ENCODE data around the gene RDH8. TPM values are rescaled to one million over a fixed set of nuclear protein-coding genes. Genes with fewer than 3 reads are reported as not detected.

The RDH8 gene, protein sequence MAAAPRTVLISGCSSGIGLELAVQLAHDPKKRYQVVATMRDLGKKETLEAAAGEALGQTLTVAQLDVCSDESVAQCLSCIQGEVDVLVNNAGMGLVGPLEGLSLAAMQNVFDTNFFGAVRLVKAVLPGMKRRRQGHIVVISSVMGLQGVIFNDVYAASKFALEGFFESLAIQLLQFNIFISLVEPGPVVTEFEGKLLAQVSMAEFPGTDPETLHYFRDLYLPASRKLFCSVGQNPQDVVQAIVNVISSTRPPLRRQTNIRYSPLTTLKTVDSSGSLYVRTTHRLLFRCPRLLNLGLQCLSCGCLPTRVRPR
- not detected for total RNA-seq

DNA sequence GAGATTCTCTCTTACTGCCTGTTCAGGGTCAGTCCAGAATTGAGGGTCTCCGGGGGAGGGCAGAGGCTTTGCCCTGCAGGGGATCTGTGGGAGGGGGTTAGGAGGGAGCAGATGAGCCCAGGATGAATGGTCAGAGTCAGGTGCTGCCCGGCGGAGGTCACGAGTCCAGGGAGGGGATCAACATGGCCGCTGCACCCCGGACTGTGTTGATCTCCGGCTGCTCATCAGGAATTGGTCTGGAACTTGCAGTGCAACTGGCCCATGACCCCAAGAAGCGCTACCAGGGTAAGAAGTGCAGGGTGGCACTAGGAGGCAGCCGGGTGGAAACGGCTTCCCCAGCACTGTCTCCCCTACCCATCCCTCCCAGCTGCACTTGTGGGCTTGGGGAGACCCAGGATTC lies at the start of gene RDH8:
Gene RDH8 (plus strand): TSS at position 168 of the 400 bp plus-strand sequence. CDS start 15 bp downstream, at position 183.
- no peaks in the 10 kb centered on the region for H3K36me3 ChIP-seq
- 60% methylated on average over 10 of the region's 10 CpGs for WGBS
- no peaks in the 10 kb centered on the region for H3K9me3 ChIP-seq
- peaks cover 6 to 30% (median 26%) of the 10 kb centered on the region in 4 donors for H3K4me1 ChIP-seq
- H3K27ac ChIP-seq (replicated peaks in 1 of 4), result no peak within 1 kb of the TSS
- peak; percentile 88 for DNase-seq (ENCODE audit: extremely low spot score)
- TF ChIP-seq EP300 (IDR thresholded peaks at IDR 0.05) (no peak), POLR2A (IDR thresholded peaks at IDR 0.05; ENCODE audit: low read depth) (no peak), POLR2AphosphoS5 (IDR thresholded peaks at IDR 0.05) (no peak)
- TF ChIP-seq, protein P1, sequence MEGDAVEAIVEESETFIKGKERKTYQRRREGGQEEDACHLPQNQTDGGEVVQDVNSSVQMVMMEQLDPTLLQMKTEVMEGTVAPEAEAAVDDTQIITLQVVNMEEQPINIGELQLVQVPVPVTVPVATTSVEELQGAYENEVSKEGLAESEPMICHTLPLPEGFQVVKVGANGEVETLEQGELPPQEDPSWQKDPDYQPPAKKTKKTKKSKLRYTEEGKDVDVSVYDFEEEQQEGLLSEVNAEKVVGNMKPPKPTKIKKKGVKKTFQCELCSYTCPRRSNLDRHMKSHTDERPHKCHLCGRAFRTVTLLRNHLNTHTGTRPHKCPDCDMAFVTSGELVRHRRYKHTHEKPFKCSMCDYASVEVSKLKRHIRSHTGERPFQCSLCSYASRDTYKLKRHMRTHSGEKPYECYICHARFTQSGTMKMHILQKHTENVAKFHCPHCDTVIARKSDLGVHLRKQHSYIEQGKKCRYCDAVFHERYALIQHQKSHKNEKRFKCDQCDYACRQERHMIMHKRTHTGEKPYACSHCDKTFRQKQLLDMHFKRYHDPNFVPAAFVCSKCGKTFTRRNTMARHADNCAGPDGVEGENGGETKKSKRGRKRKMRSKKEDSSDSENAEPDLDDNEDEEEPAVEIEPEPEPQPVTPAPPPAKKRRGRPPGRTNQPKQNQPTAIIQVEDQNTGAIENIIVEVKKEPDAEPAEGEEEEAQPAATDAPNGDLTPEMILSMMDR (IDR thresholded peaks at IDR 0.05), result no peak
- intact Hi-C loops (cut with DNase I), result no loop called here
- no peak within 1 kb of the TSS for H3K4me3 ChIP-seq
- peaks cover 0 to 89% (median 16%) of the 10 kb centered on the region in 4 donors for H3K27me3 ChIP-seq

DNA sequence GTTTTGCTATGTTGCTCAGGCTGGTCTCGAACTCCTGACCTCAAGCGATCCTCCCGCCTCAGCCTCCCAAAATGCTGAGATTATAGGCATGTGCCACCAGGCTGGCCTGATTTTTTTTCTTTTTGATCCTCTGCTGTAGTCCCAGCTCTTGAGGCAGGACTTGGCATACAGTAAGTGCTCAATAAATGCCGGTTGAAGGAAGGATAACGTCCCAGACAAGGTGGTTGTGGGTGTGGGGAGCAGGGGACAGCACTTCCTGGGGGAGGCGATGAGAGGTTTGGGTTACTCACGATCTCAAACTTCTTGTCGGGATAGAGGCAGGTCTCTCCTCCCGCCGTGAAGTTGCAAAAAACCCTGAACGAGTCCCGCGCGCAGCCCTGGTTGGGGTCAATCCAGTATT lies 47.3 kb upstream of the RDH8 start:
- peaks cover 0 to 73% (median 5%) of the 10 kb centered on the region in 4 donors for H3K27me3 ChIP-seq
- H3K27ac ChIP-seq (replicated peaks in 1 of 4), result no peak overlapping the region
- no peak overlapping the region for H3K4me3 ChIP-seq
- 56% methylated on average over 14 of the region's 14 CpGs for WGBS
- no peaks in the 10 kb centered on the region for H3K4me1 ChIP-seq
- intact Hi-C loops (cut with DNase I), result no loop called here
- TF ChIP-seq EP300 (IDR thresholded peaks at IDR 0.05), result no peak
- no peak for DNase-seq (ENCODE audit: extremely low spot score)
- no peaks in the 10 kb centered on the region for H3K9me3 ChIP-seq
- peaks cover 4 to 62% (median 41%) of the 10 kb centered on the region in 4 donors for H3K36me3 ChIP-seq

GRCh38 chr19:9966448-9966847 lies 46.8 kb upstream of the RDH8 start:
- peaks cover 0 to 70% (median 5%) of the 10 kb centered on the region in 4 donors for H3K27me3 ChIP-seq
- no peaks in the 10 kb centered on the region for H3K4me1 ChIP-seq
- H3K4me3 ChIP-seq, result no peak overlapping the region
- no peak for DNase-seq (ENCODE audit: extremely low spot score)
- intact Hi-C loops (cut with DNase I), result no loop called here
- no peak overlapping the region for H3K27ac ChIP-seq (replicated peaks in 1 of 4)
- TF ChIP-seq POLR2AphosphoS5 (IDR thresholded peaks at IDR 0.05) (no peak), EP300 (IDR thresholded peaks at IDR 0.05) (no peak), POLR2A (IDR thresholded peaks at IDR 0.05; ENCODE audit: low read depth) (no peak)
- TF ChIP-seq, protein P1 (IDR thresholded peaks at IDR 0.05), result no peak
- H3K9me3 ChIP-seq, result no peaks in the 10 kb centered on the region
- WGBS, result 15% methylated on average over 25 of the region's 29 CpGs
- H3K36me3 ChIP-seq, result peaks cover 4 to 62% (median 40%) of the 10 kb centered on the region in 4 donors

DNA sequence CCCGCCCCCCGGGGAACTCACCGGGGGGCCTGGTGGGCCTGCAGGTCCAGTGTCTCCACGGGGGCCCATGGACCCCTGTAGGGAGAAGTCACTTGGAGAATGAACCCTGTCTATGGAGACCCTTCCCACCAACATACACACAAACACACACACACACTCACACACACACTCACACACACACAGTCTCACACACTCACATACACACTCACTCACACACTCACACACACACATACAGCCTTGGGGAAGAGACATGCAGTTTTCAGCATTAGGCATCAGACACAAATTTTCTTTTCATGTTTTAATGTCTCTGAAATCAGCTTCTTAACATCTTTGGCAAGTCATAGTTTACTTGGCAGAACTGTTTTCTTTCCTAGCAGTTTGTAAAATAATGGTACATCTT lies 46.0 kb upstream of the RDH8 start:
- WGBS, result no CpG with 5 or more reads among the region's 4 CpGs
- no peak for TF ChIP-seq POLR2A (IDR thresholded peaks at IDR 0.05; ENCODE audit: low read depth)
- TF ChIP-seq, protein P1 (IDR thresholded peaks at IDR 0.05), result no peak
- no peak for TF ChIP-seq EP300 (IDR thresholded peaks at IDR 0.05)
- no peak for TF ChIP-seq POLR2AphosphoS5 (IDR thresholded peaks at IDR 0.05)
- peaks cover 4 to 60% (median 37%) of the 10 kb centered on the region in 4 donors for H3K36me3 ChIP-seq
- peaks cover 0 to 68% (median 5%) of the 10 kb centered on the region in 4 donors for H3K27me3 ChIP-seq
- H3K4me3 ChIP-seq, result no peak overlapping the region
- no peak for DNase-seq (ENCODE audit: extremely low spot score)
- no peaks in the 10 kb centered on the region for H3K9me3 ChIP-seq
- no peaks in the 10 kb centered on the region for H3K4me1 ChIP-seq
- intact Hi-C loops (cut with DNase I), result no loop called here
- H3K27ac ChIP-seq (replicated peaks in 1 of 4), result no peak overlapping the region

- H3K4me1 ChIP-seq, result no peaks in the 10 kb centered on the region
- H3K4me3 ChIP-seq, result no peak overlapping the region
- peaks cover 0 to 56% (median 5%) of the 10 kb centered on the region in 4 donors for H3K27me3 ChIP-seq
- no peaks in the 10 kb centered on the region for H3K9me3 ChIP-seq
- intact Hi-C loops (cut with DNase I), result no loop called here
- WGBS, result 68% methylated on average over 5 of the region's 8 CpGs
- no peak for DNase-seq (ENCODE audit: extremely low spot score)
- peaks cover 4 to 60% (median 40%) of the 10 kb centered on the region in 4 donors for H3K36me3 ChIP-seq
- no peak for TF ChIP-seq EP300 (IDR thresholded peaks at IDR 0.05)
- no peak overlapping the region for H3K27ac ChIP-seq (replicated peaks in 1 of 4)
Measured at GRCh38 chr19:9968820-9969687, 44.2 kb upstream of the RDH8 start.
